ENCODE measurements around the gene ADAMTSL4. TPM values are rescaled to one million over a fixed set of nuclear protein-coding genes. Genes with fewer than 3 reads are reported as not detected.

Gene ADAMTSL4
- total and polyA plus RNA-seq, 4 experiments from 2014 or later, result 0.23 to 0.33 (median 0.24) TPM; not detected in 1

GRCh38 chr1:150516616-150517015, 32.6 kb upstream of the ADAMTSL4 start:
- Histone ChIP-seq H3K9me3 (ENCODE audit: control insufficient read depth in 1 of 2, low read length in 2 of 2) (no peaks in the 10 kb centered on the region), H3K36me3 (ENCODE audit: insufficient read depth, low read length) (no peaks in the 10 kb centered on the region), H3K4me1 (ENCODE audit: insufficient read depth, low read length) (peaks cover 11% of the 10 kb centered on the region), H3K27ac (ENCODE audit: low read depth, low read length) (no peak overlapping the region), H3K4me3 (ENCODE audit: low read length in 2 of 2) (peak overlapping the region in 1 of 2 donors; percentile 73), H3K27me3 (ENCODE audit: insufficient read depth, low read length) (no peaks in the 10 kb centered on the region)
- peaks cover 8 to 16% (median 9%) of the 10 kb centered on the region in 4 donors for H3K4me1 Mint-ChIP-seq
- peak overlapping the region in 5 of 7 donors; percentile 32 to 77 (median 48) for H3K27ac Mint-ChIP-seq
- H3K4me3 Mint-ChIP-seq, result peak overlapping the region; percentile 83 to 94 (median 92)
- intact Hi-C loops (cut with micrococcal nuclease), result loop anchor here (5.0 kb wide), 1 partner anchor 54 kb away; no protein-coding TSS in a partner anchor
- H3K9me3 Mint-ChIP-seq, result no peaks in the 10 kb centered on the region
- no peak for DNase-seq
- CTCF ChIA-PET (ENCODE audit: partially characterized antibody), result interaction anchor here (1.6 to 3.1 kb wide), 8 partner anchors 8 to 261 kb away, joined by 3 to 18 read pairs (median 7); partner anchors contain the start of gene ECM1
- no peaks in the 10 kb centered on the region for H3K36me3 Mint-ChIP-seq
- no peaks in the 10 kb centered on the region for H3K27me3 Mint-ChIP-seq
- POLR2A ChIA-PET (ENCODE audit: partially characterized antibody), result interaction anchor here (0.7 to 2.6 kb wide), 10 partner anchors 11 to 257 kb away, joined by 3 to 31 read pairs (median 4); partner anchors contain the start of genes RPRD2 and TARS2

- no peak overlapping the region for H3K4me3 Mint-ChIP-seq
- no peaks in the 10 kb centered on the region for H3K9me3 Mint-ChIP-seq
- H3K27me3 Mint-ChIP-seq, result no peaks in the 10 kb centered on the region
- DNase-seq, result no peak
- intact Hi-C loops (cut with micrococcal nuclease), result no loop called here
- ChIA-PET CTCF (ENCODE audit: partially characterized antibody) (interaction anchor here (1.5 kb wide), 1 partner anchor 11 kb away, joined by 3 read pairs; no protein-coding TSS in a partner anchor), POLR2A (ENCODE audit: partially characterized antibody) (no interaction called here)
- no peaks in the 10 kb centered on the region for H3K27me3 ChIP-seq (ENCODE audit: insufficient read depth, low read length)
- no peaks in the 10 kb centered on the region for H3K36me3 Mint-ChIP-seq
- H3K27ac ChIP-seq (ENCODE audit: low read depth, low read length), result no peak overlapping the region
- H3K36me3 ChIP-seq (ENCODE audit: insufficient read depth, low read length), result no peaks in the 10 kb centered on the region
- peaks cover 2% of the 10 kb centered on the region for H3K4me1 ChIP-seq (ENCODE audit: insufficient read depth, low read length)
- H3K4me1 Mint-ChIP-seq, result peaks cover 2 to 5% (median 4%) of the 10 kb centered on the region in 4 donors
- H3K27ac Mint-ChIP-seq, result no peak overlapping the region
- no peaks in the 10 kb centered on the region for H3K9me3 ChIP-seq (ENCODE audit: control insufficient read depth in 1 of 2, low read length in 2 of 2)
- no peak overlapping the region for H3K4me3 ChIP-seq (ENCODE audit: low read length in 2 of 2)
These were observed 27.8 kb upstream of the ADAMTSL4 start for GRCh38 chr1:150521196-150521968.

GRCh38 chr1:150525348-150525747, 23.9 kb upstream of the ADAMTSL4 start:
- Mint-ChIP-seq H3K36me3 (no peaks in the 10 kb centered on the region), H3K27me3 (no peaks in the 10 kb centered on the region), H3K4me3 (no peak overlapping the region), H3K9me3 (no peaks in the 10 kb centered on the region), H3K4me1 (no peaks in the 10 kb centered on the region), H3K27ac (no peak overlapping the region)
- H3K4me1 ChIP-seq (ENCODE audit: insufficient read depth, low read length), result no peaks in the 10 kb centered on the region
- no peak for DNase-seq
- H3K9me3 ChIP-seq (ENCODE audit: control insufficient read depth in 1 of 2, low read length in 2 of 2), result no peaks in the 10 kb centered on the region
- H3K27ac ChIP-seq (ENCODE audit: low read depth, low read length), result no peak overlapping the region
- H3K4me3 ChIP-seq (ENCODE audit: low read length in 2 of 2), result no peak overlapping the region
- CTCF ChIA-PET (ENCODE audit: partially characterized antibody), result interaction anchor here (1.4 kb wide), 1 partner anchor 10 kb away, joined by 7 read pairs; the partner anchor contains the start of gene FALEC
- intact Hi-C loops (cut with micrococcal nuclease), result no loop called here
- H3K27me3 ChIP-seq (ENCODE audit: insufficient read depth, low read length), result no peaks in the 10 kb centered on the region
- no peaks in the 10 kb centered on the region for H3K36me3 ChIP-seq (ENCODE audit: insufficient read depth, low read length)
- POLR2A ChIA-PET (ENCODE audit: partially characterized antibody), result interaction anchor here (1.2 kb wide), 1 partner anchor 12 kb away, joined by 3 read pairs; no protein-coding TSS in a partner anchor

- peaks cover 0 to 3% of the 10 kb centered on the region in 2 donors for H3K27me3 Mint-ChIP-seq
- intact Hi-C loops (cut with micrococcal nuclease), result no loop called here
- no peaks in the 10 kb centered on the region for H3K9me3 Mint-ChIP-seq
- DNase-seq, result no peak
- no peak overlapping the region for H3K27ac ChIP-seq (ENCODE audit: low read depth, low read length)
- no peaks in the 10 kb centered on the region for H3K9me3 ChIP-seq (ENCODE audit: control insufficient read depth in 1 of 2, low read length in 2 of 2)
- peaks cover 0 to 6% (median 4%) of the 10 kb centered on the region in 4 donors for H3K4me1 Mint-ChIP-seq
- POLR2A ChIA-PET (ENCODE audit: partially characterized antibody), result no interaction called here
- no peak overlapping the region for H3K4me3 Mint-ChIP-seq
- no peak overlapping the region for H3K4me3 ChIP-seq (ENCODE audit: low read length in 2 of 2)
- no peak overlapping the region for H3K27ac Mint-ChIP-seq
- H3K4me1 ChIP-seq (ENCODE audit: insufficient read depth, low read length), result no peaks in the 10 kb centered on the region
- H3K27me3 ChIP-seq (ENCODE audit: insufficient read depth, low read length), result no peaks in the 10 kb centered on the region
- H3K36me3 Mint-ChIP-seq, result no peaks in the 10 kb centered on the region
- CTCF ChIA-PET (ENCODE audit: partially characterized antibody), result interaction anchor here (1.6 kb wide), 1 partner anchor 12 kb away, joined by 4 read pairs; the partner anchor contains the start of gene FALEC
- H3K36me3 ChIP-seq (ENCODE audit: insufficient read depth, low read length), result no peaks in the 10 kb centered on the region
These were observed 21.0 kb upstream of the ADAMTSL4 start for GRCh38 chr1:150528196-150528595.

GRCh38 chr1:150529017-150529416, 20.2 kb upstream of the ADAMTSL4 start:
- Mint-ChIP-seq H3K36me3 (no peaks in the 10 kb centered on the region), H3K4me3 (no peak overlapping the region), H3K27ac (peak overlapping the region in 1 of 7 donors; percentile 42), H3K4me1 (peaks cover 0 to 6% (median 4%) of the 10 kb centered on the region in 4 donors), H3K9me3 (no peaks in the 10 kb centered on the region), H3K27me3 (peaks cover 0 to 3% of the 10 kb centered on the region in 2 donors)
- no peaks in the 10 kb centered on the region for H3K36me3 ChIP-seq (ENCODE audit: insufficient read depth, low read length)
- H3K9me3 ChIP-seq (ENCODE audit: control insufficient read depth in 1 of 2, low read length in 2 of 2), result no peaks in the 10 kb centered on the region
- H3K4me1 ChIP-seq (ENCODE audit: insufficient read depth, low read length), result no peaks in the 10 kb centered on the region
- intact Hi-C loops (cut with micrococcal nuclease), result no loop called here
- no peaks in the 10 kb centered on the region for H3K27me3 ChIP-seq (ENCODE audit: insufficient read depth, low read length)
- no peak overlapping the region for H3K27ac ChIP-seq (ENCODE audit: low read depth, low read length)
- no peak for DNase-seq
- no peak overlapping the region for H3K4me3 ChIP-seq (ENCODE audit: low read length in 2 of 2)
- ChIA-PET CTCF (ENCODE audit: partially characterized antibody) (interaction anchor here (0.6 to 1.4 kb wide), 2 partner anchors 22 to 274 kb away, joined by 3 to 4 read pairs; no protein-coding TSS in a partner anchor), POLR2A (ENCODE audit: partially characterized antibody) (no interaction called here)

GRCh38 chr1:150530491-150531159, 18.6 kb upstream of the ADAMTSL4 start:
- peaks cover 0 to 3% of the 10 kb centered on the region in 2 donors for H3K27me3 Mint-ChIP-seq
- no peak overlapping the region for H3K4me3 Mint-ChIP-seq
- intact Hi-C loops (cut with micrococcal nuclease), result no loop called here
- H3K4me1 ChIP-seq (ENCODE audit: insufficient read depth, low read length), result no peaks in the 10 kb centered on the region
- no peaks in the 10 kb centered on the region for H3K27me3 ChIP-seq (ENCODE audit: insufficient read depth, low read length)
- peaks cover 0 to 6% (median 4%) of the 10 kb centered on the region in 4 donors for H3K4me1 Mint-ChIP-seq
- no peaks in the 10 kb centered on the region for H3K36me3 Mint-ChIP-seq
- H3K27ac Mint-ChIP-seq, result no peak overlapping the region
- H3K9me3 ChIP-seq (ENCODE audit: control insufficient read depth in 1 of 2, low read length in 2 of 2), result no peaks in the 10 kb centered on the region
- no peaks in the 10 kb centered on the region for H3K36me3 ChIP-seq (ENCODE audit: insufficient read depth, low read length)
- H3K9me3 Mint-ChIP-seq, result no peaks in the 10 kb centered on the region
- no peak overlapping the region for H3K27ac ChIP-seq (ENCODE audit: low read depth, low read length)
- ChIA-PET CTCF (ENCODE audit: partially characterized antibody) (interaction anchor here (3.5 kb wide), 1 partner anchor 15 kb away, joined by 18 read pairs; the partner anchor contains the start of gene FALEC), POLR2A (ENCODE audit: partially characterized antibody) (no interaction called here)
- no peak overlapping the region for H3K4me3 ChIP-seq (ENCODE audit: low read length in 2 of 2)
- DNase-seq, result no peak

- H3K27ac Mint-ChIP-seq, result peak overlapping the region in 2 of 7 donors; percentile 31 to 42
- peaks cover 0 to 6% of the 10 kb centered on the region in 2 donors for H3K27me3 Mint-ChIP-seq
- no peak overlapping the region for H3K27ac ChIP-seq (ENCODE audit: low read depth, low read length)
These were observed 16.3 kb upstream of the ADAMTSL4 start for GRCh38 chr1:150532860-150533259.

More at GRCh38 chr1:150532860-150533259, 16.3 kb upstream of the ADAMTSL4 start:
- intact Hi-C loops (cut with micrococcal nuclease), result loop anchor here (1.0 kb wide), 2 partner anchors 18 to 69 kb away; partner anchors contain the start of gene FALEC
- H3K9me3 Mint-ChIP-seq, result no peaks in the 10 kb centered on the region
- Histone ChIP-seq H3K4me3 (ENCODE audit: low read length in 2 of 2) (no peak overlapping the region), H3K36me3 (ENCODE audit: insufficient read depth, low read length) (no peaks in the 10 kb centered on the region), H3K9me3 (ENCODE audit: control insufficient read depth in 1 of 2, low read length in 2 of 2) (no peaks in the 10 kb centered on the region), H3K27me3 (ENCODE audit: insufficient read depth, low read length) (no peaks in the 10 kb centered on the region), H3K4me1 (ENCODE audit: insufficient read depth, low read length) (no peaks in the 10 kb centered on the region)
- no peak overlapping the region for H3K4me3 Mint-ChIP-seq
- H3K36me3 Mint-ChIP-seq, result no peaks in the 10 kb centered on the region
- ChIA-PET POLR2A (ENCODE audit: partially characterized antibody) (no interaction called here), CTCF (ENCODE audit: partially characterized antibody) (interaction anchor here (0.8 to 3.5 kb wide), 17 partner anchors 12 to 488 kb away, joined by 3 to 18 read pairs (median 3); partner anchors contain the start of genes ECM1, FALEC and GOLPH3L)
- DNase-seq, result no peak
- peaks cover 0 to 6% (median 4%) of the 10 kb centered on the region in 4 donors for H3K4me1 Mint-ChIP-seq
